WTC11 (cell line): ENCODE measurements around the gene EID2B. TPM values are rescaled to one million over a fixed set of nuclear protein-coding genes. Genes with fewer than 3 reads are reported as not detected.
A peak's percentile ranks its signal among the peaks of the same experiment; 100 is the strongest.

Experiments used
- ATAC-seq: fragments of 200-7000 bp; cut with Tn5 transposase; 2 replicates; pipeline ENCODE4 v1.10.0; 2021; ENCODE audit warnings: mild to moderate bottlenecking, moderate library complexity
- CTCF ChIA-PET: fragments of 300-600 bp; sonication (Branson Sonifier 250); formaldehyde crosslinking; loops from one replicate; lab custom pipeline; 2021; ENCODE audit warnings: antibody characterized with exemption; lab: Charles Lee
- POLR2A ChIA-PET: fragments of 350-600 bp; sonication (Branson Sonifier 250); formaldehyde crosslinking; loops from one replicate; lab custom pipeline; 2021; ENCODE audit warnings: antibody characterized with exemption; lab: Charles Lee
- DNase-seq: peaks from one replicate; pipeline ENCODE4 v3.0.0; 2021; ENCODE audit warnings: low spot score
- H3K27ac Mint-ChIP-seq: 2 replicates; pipeline ENCODE4 v1.8.0; 2021; ENCODE audit warnings: mixed read lengths
- H3K27me3 Mint-ChIP-seq: 2 replicates; pipeline ENCODE4 v1.8.0; 2021; ENCODE audit warnings: low read depth, mild to moderate bottlenecking, moderate library complexity, mixed read lengths
- H3K36me3 Mint-ChIP-seq: 2 replicates; pipeline ENCODE4 v1.8.0; 2021; ENCODE audit warnings: mixed read lengths
- H3K4me1 Mint-ChIP-seq: 2 replicates; pipeline ENCODE4 v1.8.0; 2022; ENCODE audit warnings: mixed read lengths
- H3K4me3 Mint-ChIP-seq: 2 replicates; pipeline ENCODE4 v1.8.0; 2021; ENCODE audit warnings: mild to moderate bottlenecking, moderate library complexity, mixed read lengths
- H3K9me3 Mint-ChIP-seq: 2 replicates; pipeline ENCODE4 v1.8.0; 2021; ENCODE audit warnings: mixed read lengths
- ATF2 ChIP-seq: sonication (generic); formaldehyde crosslinking; IDR thresholded peaks from 2 replicates; pipeline ENCODE4 v1.8.1; 2022; ENCODE audit warnings: low read depth, missing genetic modification reagents, borderline replicate concordance
- CTCF ChIP-seq: fragments of 200-600 bp; IDR thresholded peaks from 2 replicates; pipeline ENCODE4 v1.8.0; 2022; ENCODE audit warnings: antibody characterized with exemption
- GRHL2 ChIP-seq: fragments of 250-450 bp; sonication (Bioruptor Pico); IDR thresholded peaks from 2 replicates; pipeline ENCODE4 v1.8.0; 2022; ENCODE audit warnings: mild to moderate bottlenecking, moderate library complexity; ENCODE audit not compliant: insufficient replicate concordance, severe bottlenecking
- HMGXB4 ChIP-seq: sonication (generic); formaldehyde crosslinking; IDR thresholded peaks from 2 replicates; pipeline ENCODE4 v1.8.1; 2023; ENCODE audit warnings: mild to moderate bottlenecking, moderate library complexity, missing genetic modification reagents
- KAT7 ChIP-seq: sonication (generic); formaldehyde crosslinking; IDR thresholded peaks from 2 replicates; pipeline ENCODE4 v1.8.1; 2023; ENCODE audit warnings: missing genetic modification reagents, mild to moderate bottlenecking, borderline replicate concordance
- NR3C1 ChIP-seq: sonication (generic); formaldehyde crosslinking; conservative IDR thresholded peaks from 2 replicates; pipeline ENCODE4 v1.8.1; 2023; ENCODE audit warnings: low read depth, mild to moderate bottlenecking, missing genetic modification reagents
- ZNF317 ChIP-seq: sonication (generic); formaldehyde crosslinking; IDR thresholded peaks from 2 replicates; pipeline ENCODE4 v1.8.1; 2023; ENCODE audit warnings: low read depth, mild to moderate bottlenecking, moderate library complexity, missing genetic modification reagents, borderline replicate concordance
- ZNF423 ChIP-seq: fragments of 250-450 bp; sonication (Bioruptor Pico); IDR thresholded peaks from 2 replicates; pipeline ENCODE4 v2.1.2; 2022; ENCODE audit warnings: mild to moderate bottlenecking, moderate library complexity
- ZSCAN18 ChIP-seq: fragments of 250-450 bp; sonication (Bioruptor Pico); IDR thresholded peaks from 2 replicates; pipeline ENCODE4 v2.1.2; 2022; ENCODE audit warnings: mild to moderate bottlenecking, moderate library complexity
- total RNA-seq: library from RNA; stranded (reverse); gene quantifications from 3 replicates; pipeline ENCODE4 v1.2.3, GENCODE V29; 2021
- TF ChIP-seq, protein P1 (sequence below): sonication (generic); formaldehyde crosslinking; conservative IDR thresholded peaks from 2 replicates; pipeline ENCODE4 v1.8.1; 2022; ENCODE audit warnings: mild to moderate bottlenecking, missing genetic modification reagents
- TF ChIP-seq, protein P2 (sequence below): sonication (generic); formaldehyde crosslinking; IDR thresholded peaks from 2 replicates; pipeline ENCODE4 v1.8.0; 2022; ENCODE audit warnings: mild to moderate bottlenecking, missing genetic modification reagents
- TF ChIP-seq, protein P3 (sequence below): fragments of 250-450 bp; sonication (Bioruptor Pico); IDR thresholded peaks from 2 replicates; pipeline ENCODE4 v1.8.0; 2021; ENCODE audit warnings: mild to moderate bottlenecking
- TF ChIP-seq, protein P4 (sequence below): sonication (generic); formaldehyde crosslinking; IDR thresholded peaks from 2 replicates; pipeline ENCODE4 v1.8.1; 2023; ENCODE audit warnings: mild to moderate bottlenecking, missing genetic modification reagents, moderate library complexity

The EID2B gene
- total RNA-seq, 1 experiment from 2014 or later, result 3.6 TPM

- TF ChIP-seq, protein P1, sequence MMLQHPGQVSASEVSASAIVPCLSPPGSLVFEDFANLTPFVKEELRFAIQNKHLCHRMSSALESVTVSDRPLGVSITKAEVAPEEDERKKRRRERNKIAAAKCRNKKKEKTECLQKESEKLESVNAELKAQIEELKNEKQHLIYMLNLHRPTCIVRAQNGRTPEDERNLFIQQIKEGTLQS, result no peak
- TF ChIP-seq ZSCAN18 (CRISPR knock-in tag) (no peak), HMGXB4 (CRISPR knock-in tag) (no peak), ZNF317 (CRISPR knock-in tag) (no peak)
- TF ChIP-seq, protein P2, sequence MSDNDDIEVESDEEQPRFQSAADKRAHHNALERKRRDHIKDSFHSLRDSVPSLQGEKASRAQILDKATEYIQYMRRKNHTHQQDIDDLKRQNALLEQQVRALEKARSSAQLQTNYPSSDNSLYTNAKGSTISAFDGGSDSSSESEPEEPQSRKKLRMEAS (CRISPR knock-in tag), result no peak
- TF ChIP-seq, all 79 proteins: peak for 0
- Mint-ChIP-seq H3K4me1 (peaks cover 27% of the 10 kb centered on the region), H3K36me3 (peaks cover 12% of the 10 kb centered on the region), H3K4me3 (peak overlapping the region; percentile 63), H3K27ac (peak overlapping the region; percentile 67; the same call in 1 of the 2 replicates), H3K9me3 (no peaks in the 10 kb centered on the region; the same call in 1 of the 2 replicates), H3K27me3 (peaks cover 9% of the 10 kb centered on the region)
- ChIA-PET CTCF (interaction anchor here (0.8 to 3.3 kb wide), 10 partner anchors 13 to 78 kb away, joined by 3 to 24 read pairs (median 4); partner anchors contain the start of genes EID2B and TIMM50), POLR2A (interaction anchor here (0.6 to 1.3 kb wide), 2 partner anchors 20 to 316 kb away, joined by 4 to 6 read pairs; no protein-coding TSS in a partner anchor)
- ATAC-seq, result no peak
- no peak for DNase-seq
Observed at GRCh38 chr19:39518975-39519374, 13.7 kb downstream of the EID2B start.

DNA sequence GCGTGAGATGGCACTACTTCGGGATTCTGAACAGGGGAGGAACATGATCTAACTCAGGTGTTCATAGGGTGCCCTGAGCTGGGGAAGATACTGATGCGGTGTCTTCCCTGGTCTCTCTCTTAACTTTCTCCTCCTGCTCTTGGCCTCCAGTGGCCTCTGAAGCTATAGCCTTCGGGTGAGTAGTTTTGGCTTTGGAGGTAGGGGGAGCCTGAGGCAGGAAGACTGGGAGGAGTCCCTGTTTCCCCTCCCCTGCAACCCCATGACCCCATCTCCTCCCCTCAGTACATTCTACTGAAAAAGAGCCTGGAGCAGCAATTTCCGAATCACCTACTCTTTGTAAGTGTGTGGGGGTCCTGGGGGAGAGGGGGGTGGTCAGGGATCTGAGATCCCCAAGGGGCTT, 14.2 kb downstream of the EID2B start:
- peak; percentile 10 for ATAC-seq
- peaks cover 12% of the 10 kb centered on the region for H3K36me3 Mint-ChIP-seq
- ChIA-PET POLR2A (interaction anchor here (0.6 to 1.0 kb wide), 2 partner anchors 83 to 316 kb away, joined by 4 to 8 read pairs; partner anchors contain the start of gene RPS16), CTCF (interaction anchor here (0.6 to 3.3 kb wide), 11 partner anchors 12 to 78 kb away, joined by 3 to 24 read pairs (median 4); partner anchors contain the start of genes DLL3, EID2B and TIMM50)
- no peaks in the 10 kb centered on the region; the same call in 1 of the 2 replicates for H3K9me3 Mint-ChIP-seq
- no peak for TF ChIP-seq ZNF423 (CRISPR knock-in tag)
- no peak for TF ChIP-seq GRHL2 (CRISPR knock-in tag)
- TF ChIP-seq NR3C1 (CRISPR knock-in tag), result no peak
- no peak for TF ChIP-seq ATF2 (CRISPR knock-in tag)
- TF ChIP-seq KAT7, result no peak
- TF ChIP-seq, protein P3, sequence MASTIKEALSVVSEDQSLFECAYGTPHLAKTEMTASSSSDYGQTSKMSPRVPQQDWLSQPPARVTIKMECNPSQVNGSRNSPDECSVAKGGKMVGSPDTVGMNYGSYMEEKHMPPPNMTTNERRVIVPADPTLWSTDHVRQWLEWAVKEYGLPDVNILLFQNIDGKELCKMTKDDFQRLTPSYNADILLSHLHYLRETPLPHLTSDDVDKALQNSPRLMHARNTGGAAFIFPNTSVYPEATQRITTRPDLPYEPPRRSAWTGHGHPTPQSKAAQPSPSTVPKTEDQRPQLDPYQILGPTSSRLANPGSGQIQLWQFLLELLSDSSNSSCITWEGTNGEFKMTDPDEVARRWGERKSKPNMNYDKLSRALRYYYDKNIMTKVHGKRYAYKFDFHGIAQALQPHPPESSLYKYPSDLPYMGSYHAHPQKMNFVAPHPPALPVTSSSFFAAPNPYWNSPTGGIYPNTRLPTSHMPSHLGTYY (CRISPR knock-in tag), result no peak
- TF ChIP-seq, protein P4, sequence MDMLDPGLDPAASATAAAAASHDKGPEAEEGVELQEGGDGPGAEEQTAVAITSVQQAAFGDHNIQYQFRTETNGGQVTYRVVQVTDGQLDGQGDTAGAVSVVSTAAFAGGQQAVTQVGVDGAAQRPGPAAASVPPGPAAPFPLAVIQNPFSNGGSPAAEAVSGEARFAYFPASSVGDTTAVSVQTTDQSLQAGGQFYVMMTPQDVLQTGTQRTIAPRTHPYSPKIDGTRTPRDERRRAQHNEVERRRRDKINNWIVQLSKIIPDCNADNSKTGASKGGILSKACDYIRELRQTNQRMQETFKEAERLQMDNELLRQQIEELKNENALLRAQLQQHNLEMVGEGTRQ (CRISPR knock-in tag), result no peak
- TF ChIP-seq CTCF, result no peak
- DNase-seq, result no peak
- peaks cover 27% of the 10 kb centered on the region for H3K4me1 Mint-ChIP-seq
- H3K27me3 Mint-ChIP-seq, result peaks cover 14% of the 10 kb centered on the region
- H3K4me3 Mint-ChIP-seq, result peak overlapping the region; percentile 63
- H3K27ac Mint-ChIP-seq, result peak overlapping the region; percentile 17; the same call in 1 of the 2 replicates
